SU-DHL-6 (cell line): Measurements from ENCODE around the gene NSMCE3.

Source experiments
- EZH2phosphoT487 ChIP-seq: fragments of 200-600 bp; sonication (generic), shearing (Covaris generic); conservative IDR thresholded peaks from 2 replicates; pipeline ENCODE4 v1.6.1; 2018; ENCODE audit warnings: mild to moderate bottlenecking, antibody characterized with exemption, low read length, moderate library complexity, mixed read lengths
- TF ChIP-seq, protein P1 (sequence below): fragments of 200-600 bp; sonication (generic); IDR thresholded peaks from one replicate; pipeline ENCODE4 v1.5.1; 2017; ENCODE audit warnings: antibody characterized with exemption, mild to moderate bottlenecking, low read length, moderate library complexity; ENCODE audit not compliant: insufficient read depth, poor library complexity, severe bottlenecking

DNA sequence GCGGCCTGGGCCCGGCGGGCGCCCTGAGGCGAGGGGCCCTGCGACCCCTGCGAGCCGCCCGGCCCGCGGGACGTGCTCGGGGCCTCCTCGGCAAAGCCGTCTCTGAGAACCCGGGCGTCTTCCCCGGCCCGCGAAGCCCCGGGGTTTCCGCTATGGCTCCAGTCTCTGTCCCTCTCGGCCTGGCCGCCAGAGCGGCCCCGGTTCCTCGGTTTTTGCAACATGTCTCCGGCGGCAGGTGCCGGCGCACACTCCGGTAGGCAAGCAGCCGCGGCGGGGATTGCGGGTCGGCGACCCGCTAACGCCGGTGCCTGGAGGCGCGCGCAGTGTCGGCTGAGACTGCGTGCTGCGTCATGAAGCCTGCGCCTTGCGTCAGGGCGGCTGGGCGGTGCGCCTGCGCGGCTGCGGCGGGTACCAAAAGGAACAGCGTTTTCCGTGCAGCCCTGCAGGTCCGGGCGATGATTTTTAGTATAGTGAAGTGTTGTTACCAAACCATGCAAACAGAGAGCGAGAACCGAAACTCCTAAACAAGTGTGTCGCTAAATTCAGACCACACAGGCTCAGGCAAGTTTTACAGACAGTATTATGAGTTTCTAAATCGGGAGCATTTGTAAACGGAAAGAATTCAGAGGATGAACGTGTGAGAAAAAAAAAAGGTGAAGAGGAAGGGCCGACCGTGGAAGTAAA lies at the start of gene NSMCE3:
- TF ChIP-seq, protein P1, sequence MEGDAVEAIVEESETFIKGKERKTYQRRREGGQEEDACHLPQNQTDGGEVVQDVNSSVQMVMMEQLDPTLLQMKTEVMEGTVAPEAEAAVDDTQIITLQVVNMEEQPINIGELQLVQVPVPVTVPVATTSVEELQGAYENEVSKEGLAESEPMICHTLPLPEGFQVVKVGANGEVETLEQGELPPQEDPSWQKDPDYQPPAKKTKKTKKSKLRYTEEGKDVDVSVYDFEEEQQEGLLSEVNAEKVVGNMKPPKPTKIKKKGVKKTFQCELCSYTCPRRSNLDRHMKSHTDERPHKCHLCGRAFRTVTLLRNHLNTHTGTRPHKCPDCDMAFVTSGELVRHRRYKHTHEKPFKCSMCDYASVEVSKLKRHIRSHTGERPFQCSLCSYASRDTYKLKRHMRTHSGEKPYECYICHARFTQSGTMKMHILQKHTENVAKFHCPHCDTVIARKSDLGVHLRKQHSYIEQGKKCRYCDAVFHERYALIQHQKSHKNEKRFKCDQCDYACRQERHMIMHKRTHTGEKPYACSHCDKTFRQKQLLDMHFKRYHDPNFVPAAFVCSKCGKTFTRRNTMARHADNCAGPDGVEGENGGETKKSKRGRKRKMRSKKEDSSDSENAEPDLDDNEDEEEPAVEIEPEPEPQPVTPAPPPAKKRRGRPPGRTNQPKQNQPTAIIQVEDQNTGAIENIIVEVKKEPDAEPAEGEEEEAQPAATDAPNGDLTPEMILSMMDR = no peak
- TF ChIP-seq EZH2phosphoT487 = no peak
